HL-60/S4 treated with phorbol 12-myristate 13-acetate at 8.2 ng/mL for 4 days and 3 days (cell line): ENCODE measurements around the gene NINL.

Experiments used
- in situ Hi-C: fragments of 300-500 bp; cut with MboI; formaldehyde crosslinking; loops from 2 replicates; pipeline ENCODE4 v1.15.0; 2022; ENCODE audit warnings: low sequenced_read_pairs

Gene NINL

GRCh38 chr20:25437153-25437581 is 148.2 kb downstream of the NINL start:
- in situ Hi-C loops = no loop called here

DNA sequence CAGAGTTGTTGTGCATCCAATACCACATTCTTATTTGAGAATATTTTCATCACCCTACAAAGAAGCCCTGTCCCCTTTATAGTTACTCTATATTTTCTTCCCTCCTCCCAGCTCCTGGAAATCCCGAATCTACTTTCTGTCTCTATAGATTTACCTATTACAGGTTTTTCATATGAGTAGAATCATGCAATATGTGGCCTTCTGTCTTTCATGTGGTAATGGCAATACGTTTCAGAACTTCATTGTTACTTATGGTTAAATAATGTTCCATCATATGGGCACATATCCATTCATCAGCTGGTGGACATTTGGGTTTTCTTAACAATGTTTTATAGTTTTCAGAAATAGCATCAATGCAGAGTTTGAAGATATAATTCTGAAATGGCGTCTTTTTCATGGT is 160.8 kb downstream of the NINL start:
- in situ Hi-C loops = loop anchor here (25.0 kb wide), 1 partner anchor 437 kb away; the partner anchor contains the start of gene APMAP

DNA sequence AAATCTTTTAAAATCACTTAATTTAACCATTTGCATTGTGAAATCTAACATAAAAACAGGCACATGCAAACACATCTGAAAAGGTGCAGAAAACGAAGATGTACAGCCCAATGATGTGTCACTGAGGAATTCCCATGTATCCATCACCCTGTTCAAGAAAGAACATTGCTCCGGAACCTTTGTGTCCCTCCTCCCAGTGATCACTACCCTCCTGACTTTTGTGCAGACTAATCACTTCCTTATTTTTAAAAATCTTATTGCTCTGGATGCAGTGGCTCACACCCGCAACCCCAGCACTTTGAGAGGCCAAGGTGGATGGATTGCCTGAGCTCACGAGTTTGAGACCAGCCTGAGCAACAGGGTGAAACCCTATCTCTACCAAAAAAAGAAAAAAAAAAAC is 163.3 kb downstream of the NINL start:
- in situ Hi-C loops = loop anchor here (25.0 kb wide), 1 partner anchor 435 kb away; the partner anchor contains the start of gene APMAP

DNA sequence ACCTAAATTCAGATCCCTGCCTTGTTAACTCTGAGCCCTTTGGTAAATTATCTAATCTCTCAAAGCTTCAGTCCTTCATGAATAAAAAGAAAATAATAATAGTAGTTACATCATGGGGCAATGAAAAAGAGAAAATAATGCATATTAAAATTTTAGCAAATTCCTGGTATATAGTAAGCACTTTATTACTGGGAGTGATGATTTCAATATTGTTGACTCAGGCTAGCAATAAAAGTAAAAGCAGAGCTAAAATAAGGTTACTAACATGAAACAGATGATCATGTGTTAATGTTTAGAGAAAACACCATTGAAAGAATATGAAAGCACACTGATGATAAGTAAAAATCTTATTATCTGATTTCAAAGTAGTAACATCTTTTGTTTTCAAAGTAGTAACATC is 164.2 kb downstream of the NINL start:
- in situ Hi-C loops = loop anchor here (25.0 kb wide), 1 partner anchor 434 kb away; the partner anchor contains the start of gene APMAP

GRCh38 chr20:25418776-25419175 is 166.6 kb downstream of the NINL start:
- in situ Hi-C loops = loop anchor here (25.0 kb wide), 1 partner anchor 431 kb away; the partner anchor contains the start of gene APMAP

DNA sequence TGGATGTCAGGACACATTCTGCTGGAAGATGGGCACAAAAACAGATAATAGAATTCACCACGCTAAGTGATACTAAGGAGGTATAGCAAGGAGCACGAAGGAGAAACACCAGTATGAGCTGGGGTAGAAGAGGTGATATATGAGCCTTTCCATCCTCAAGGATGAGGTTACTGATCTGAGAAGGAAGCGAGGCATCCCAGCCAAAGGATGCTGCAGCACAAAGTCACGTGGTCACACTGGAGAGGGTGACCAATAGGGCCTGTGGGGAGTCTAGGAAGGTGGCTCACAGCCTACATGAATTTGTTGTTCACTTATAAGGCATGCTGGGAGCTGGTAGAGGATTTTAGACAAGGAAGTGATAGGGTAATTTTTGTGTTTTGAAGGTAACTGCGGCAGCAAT is 176.4 kb downstream of the NINL start:
- in situ Hi-C loops = loop anchor here (25.0 kb wide), 1 partner anchor 422 kb away; the partner anchor contains the start of gene APMAP

DNA sequence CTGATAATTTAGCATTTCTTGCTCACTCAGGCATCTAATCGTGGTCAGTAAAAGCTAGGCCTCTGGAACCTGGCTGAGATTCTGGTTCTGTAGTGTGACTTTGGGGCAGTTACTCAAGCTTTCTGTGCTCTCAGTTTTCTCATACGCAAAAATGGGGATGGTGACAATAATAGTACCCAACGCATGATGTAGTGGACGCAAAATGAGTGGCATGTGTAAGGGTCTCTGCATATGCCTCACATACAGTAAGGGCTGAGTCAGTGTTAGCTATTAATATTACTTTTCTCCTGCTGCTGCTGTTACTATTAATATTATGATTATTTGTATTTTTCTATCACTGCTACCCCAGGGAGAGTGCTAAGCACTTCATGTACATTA is 177.2 kb downstream of the NINL start:
- in situ Hi-C loops = loop anchor here (25.0 kb wide), 1 partner anchor 421 kb away; the partner anchor contains the start of gene APMAP

DNA sequence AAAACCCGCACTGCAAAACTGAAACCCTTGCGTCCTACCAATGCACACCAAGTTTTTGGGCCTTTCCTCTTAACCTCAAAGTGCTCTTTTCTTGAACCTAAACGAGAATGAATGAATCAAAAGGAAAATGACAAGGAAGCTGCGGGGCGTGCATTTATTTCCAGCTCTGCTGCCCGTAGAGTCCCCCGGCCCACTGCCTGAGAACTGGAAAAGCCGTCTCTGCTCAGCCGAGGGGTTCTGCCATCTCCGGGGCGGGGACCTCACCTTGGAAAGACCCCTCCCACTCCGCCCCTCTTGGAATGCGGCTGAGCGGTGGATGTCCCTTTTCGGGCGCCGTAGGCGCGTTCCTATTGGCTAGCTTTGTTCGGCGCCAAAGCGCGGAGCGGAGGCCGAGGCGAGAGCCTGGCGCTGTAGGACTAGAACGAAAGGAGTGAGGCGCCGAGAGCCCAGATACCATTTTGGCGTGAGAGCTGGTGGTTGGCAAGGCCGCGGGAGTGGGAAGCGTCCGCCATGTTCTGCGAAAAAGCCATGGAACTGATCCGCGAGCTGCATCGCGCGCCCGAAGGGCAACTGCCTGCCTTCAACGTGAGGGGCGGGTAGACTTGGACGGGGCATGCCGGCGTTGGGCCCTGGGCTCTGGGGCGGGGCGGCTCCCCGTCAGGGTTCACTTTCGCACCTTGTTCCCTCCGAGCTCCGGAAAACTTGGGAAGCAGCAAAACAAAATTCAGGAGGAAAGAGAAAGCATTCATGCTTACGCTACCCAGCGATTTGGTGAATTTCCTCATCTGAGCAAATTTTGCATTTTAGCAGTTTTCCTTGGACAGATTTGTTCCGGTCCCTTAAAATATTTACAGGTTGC is 177.8 kb downstream of the NINL start, which contains the start of gene GINS1:
Gene GINS1, plus strand, starts transcription at position 363 of the 859 bp plus-strand sequence. Its CDS starts 148 bp downstream, at position 511.
- in situ Hi-C loops = loop anchor here (25.0 kb wide), 1 partner anchor 420 kb away; the partner anchor contains the start of gene APMAP
